Muscle of back (tissue), 11 donors: ENCODE data around the gene TYR. TPM values are rescaled to one million over a fixed set of nuclear protein-coding genes. Genes with fewer than 3 reads are reported as not detected.
"Not testable (repeated sequence)": the region's sequence is repeated elsewhere in the genome, so short reads cannot be mapped to it uniquely, and the experiment has no call there.

Experiments
- DNase-seq, 3 donors: peaks; one replicate each; pipeline versions ENCODE4 v3.0.0 to v3.0.0-alpha.2; 2013
- polyA plus RNA-seq, 10 donors: library from polyadenylated mRNA; unstranded; fragments of 120-200 nt; gene quantifications; one replicate each; pipeline ENCODE4 v1.2.1, GENCODE V29; 2013; ENCODE audit not compliant: insufficient read length in 10 of 10

The TYR gene
- polyA plus RNA-seq, 10 donors = 1.1 to 3.2 TPM; not detected in 8

DNA sequence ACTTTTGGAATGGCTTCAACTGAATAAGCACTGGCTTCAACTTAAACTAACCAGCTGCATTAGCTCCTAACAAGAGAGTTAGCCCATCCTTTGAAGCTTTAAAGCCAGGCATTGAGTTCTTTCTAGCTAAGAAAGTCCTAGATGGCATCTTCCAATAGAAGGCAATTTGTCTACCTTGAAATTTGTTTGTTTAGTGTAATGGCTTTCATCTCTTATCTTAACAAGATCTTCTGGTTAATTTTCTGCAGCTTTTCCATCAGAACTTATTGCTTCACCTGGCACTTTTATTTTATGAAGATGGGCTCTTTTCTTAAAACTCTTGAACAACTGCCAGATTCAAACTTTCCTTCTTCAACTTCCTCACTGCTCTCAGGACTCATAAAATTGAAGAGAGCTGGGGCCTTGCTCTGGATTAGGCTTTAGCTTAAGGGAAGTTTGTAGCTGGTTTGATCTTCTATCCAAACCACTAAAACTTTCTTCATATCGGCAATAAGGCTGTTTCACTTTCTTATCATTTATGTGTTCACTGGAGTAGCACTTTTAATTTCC lies 94.9 kb downstream of the TYR start:
- not testable (repeated sequence) for DNase-seq

DNA sequence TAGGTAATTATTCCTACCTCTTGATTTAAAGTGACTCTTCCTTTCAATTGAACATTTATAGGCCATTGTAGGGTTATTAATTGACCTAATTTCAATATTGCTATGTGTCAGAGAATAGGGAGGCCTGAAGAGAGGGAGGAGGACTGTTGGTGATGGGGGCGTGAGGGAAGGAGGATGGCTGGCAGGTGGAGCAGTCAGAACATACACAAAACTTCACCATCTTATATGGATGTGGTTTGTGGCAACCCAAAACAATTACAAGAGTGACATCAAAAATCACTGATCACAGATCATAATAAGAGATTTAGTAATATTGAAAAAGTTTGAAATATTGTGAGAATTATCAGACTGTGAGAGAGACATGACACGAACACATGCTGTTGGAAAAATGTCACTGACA lies 95.5 kb downstream of the TYR start:
- DNase-seq = not testable (repeated sequence)

DNA sequence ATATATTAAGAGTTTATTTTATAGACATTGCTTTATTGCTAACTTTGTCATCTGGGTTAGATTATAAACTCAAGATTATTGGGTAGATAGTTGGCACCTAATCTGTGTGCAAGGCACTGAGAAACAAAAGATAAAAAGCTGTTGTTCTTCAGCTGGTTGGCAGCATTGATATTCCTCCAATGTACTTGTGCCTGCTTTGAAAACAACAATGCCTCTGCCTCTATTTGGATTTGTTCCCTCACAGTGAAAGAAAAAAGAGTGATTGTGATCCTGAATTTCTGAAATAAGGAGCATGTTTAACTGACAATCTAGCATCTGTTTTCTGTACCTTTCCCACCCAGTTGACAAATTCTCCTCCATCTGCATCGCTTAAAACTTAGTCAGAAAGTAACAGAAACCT lies 98.3 kb downstream of the TYR start:
- no peak for DNase-seq

DNA sequence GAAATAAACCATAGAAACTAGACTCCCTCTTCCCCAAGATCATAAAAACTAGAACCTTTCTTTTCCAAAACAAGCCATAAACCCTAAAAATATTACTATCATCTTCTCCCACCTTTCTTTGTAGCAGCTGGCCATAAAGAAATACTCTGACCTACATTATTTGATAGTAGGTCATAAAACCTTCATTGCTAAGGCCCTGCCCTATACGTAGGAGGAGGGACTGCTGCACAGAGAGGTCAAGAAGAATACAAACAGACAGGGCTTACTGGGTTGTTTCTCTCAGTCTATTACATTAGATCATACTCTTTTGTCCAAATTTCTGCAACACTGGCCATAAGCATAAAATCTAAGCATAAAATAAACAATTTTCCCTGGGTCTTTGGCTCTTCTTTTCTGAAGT lies 101.5 kb downstream of the TYR start:
- no peak for DNase-seq

DNA sequence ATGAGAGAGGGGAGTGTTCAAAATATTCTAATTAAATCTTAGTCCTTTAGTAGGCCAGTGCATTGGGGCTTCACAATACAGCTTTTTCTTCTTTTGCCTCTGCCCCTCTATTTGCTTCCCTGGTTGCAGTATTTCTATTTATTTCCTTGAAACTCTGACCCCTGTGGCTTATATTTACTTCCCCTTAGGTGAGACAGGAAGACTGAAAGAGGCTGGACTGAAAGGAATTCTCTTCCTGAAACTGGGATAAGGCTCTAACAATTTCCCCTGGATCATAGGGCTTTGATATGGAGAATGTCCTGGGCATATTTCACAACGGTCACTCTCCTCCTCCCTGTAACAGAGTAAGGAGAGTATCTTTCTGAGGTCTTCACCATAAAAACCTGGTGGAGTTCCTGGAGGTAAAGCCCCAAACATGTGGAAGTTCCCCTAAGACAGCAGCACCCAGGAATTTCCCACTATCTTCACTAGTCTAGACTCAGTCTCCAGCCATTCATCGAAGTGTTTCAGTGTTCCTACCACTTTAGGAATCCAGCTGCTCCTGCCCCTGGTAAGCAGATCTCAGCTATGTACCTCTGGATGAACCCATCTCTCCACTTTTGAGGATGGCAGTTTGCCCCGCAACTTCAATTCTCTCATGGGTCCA lies 103.5 kb downstream of the TYR start:
- DNase-seq = not testable (repeated sequence)

DNA sequence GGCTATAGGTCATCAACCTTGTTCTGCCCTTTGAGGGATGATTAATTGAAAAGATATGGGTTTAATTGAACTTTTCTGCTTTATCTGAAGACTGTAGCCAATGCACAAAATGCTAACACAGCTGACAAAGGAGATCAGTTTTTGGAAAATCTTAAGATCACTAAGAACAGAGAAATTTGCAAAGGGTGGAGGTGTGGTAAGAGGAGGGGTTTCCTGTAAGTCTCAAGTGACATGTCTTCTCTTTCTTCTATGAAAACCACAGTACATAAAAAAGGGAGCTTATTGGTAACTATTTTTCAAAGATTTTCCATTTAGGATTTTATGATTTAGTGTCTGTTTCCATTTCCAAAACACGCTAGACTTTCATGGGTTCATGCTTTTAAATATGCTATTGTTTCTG lies 108.9 kb downstream of the TYR start:
- not testable (repeated sequence) for DNase-seq

DNA sequence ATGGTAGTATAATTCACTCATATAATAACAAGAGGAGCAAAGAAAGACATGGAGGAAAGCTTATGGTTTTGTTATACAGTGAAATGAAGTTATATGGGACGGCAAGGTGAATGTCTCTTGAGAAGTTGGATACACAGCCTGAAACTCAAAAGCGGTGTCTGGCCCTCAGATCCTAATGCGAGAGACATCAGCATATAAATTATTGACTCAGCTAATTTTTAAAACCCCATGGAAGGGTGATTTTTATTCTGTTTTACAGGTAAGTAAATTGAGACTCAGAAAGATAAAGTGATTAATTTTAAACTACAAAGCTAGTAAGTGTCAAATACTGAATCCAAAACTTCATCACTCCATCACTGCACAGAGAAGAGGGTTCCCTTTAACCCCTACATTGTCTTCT lies 110.3 kb downstream of the TYR start:
- DNase-seq = not testable (repeated sequence)

DNA sequence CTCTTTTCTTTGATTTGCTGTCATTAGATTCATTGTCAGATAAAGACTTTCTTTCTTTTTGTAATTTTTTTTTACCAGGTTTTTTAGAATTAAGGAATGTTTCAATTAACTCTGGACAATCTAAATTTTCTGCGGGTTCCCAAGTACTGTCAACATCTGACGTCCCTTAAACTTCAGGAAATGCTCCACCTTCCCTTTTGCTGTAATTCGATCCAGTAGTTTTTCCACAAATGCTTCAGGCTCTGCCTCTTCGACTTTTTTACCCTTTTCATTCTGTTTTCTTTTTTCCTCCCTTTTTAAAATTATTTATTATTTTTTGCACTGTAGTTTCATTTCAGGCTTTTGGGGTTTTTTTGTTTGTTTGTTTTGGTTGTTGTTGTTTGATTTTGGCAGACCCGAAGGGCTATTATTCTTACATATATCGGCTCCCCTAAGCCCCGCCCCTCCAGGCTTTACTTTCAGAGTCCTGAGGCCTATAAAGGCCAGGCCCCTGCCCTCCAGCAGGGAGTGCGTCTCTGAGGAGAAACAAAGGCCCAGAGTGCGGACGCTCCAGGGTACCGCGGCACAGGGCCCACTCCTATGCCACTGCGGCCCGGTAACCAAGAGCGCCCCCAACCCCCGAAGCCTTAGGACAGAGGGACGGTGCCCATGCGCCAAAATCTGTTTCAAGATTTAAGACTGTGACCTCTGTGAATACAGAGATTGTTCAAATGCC lies 116.4 kb downstream of the TYR start:
- DNase-seq = peak; percentile 6 to 44 (median 11)

DNA sequence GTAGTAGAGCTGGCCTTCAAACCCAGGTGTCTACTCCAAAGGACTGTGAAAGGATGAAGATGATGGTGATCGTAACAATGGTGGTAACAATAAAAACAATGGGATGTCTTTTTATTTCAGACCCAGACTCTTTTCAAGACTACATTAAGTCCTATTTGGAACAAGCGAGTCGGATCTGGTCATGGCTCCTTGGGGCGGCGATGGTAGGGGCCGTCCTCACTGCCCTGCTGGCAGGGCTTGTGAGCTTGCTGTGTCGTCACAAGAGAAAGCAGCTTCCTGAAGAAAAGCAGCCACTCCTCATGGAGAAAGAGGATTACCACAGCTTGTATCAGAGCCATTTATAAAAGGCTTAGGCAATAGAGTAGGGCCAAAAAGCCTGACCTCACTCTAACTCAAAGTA lies 117.3 kb downstream of the TYR start:
- DNase-seq = not testable (repeated sequence)

DNA sequence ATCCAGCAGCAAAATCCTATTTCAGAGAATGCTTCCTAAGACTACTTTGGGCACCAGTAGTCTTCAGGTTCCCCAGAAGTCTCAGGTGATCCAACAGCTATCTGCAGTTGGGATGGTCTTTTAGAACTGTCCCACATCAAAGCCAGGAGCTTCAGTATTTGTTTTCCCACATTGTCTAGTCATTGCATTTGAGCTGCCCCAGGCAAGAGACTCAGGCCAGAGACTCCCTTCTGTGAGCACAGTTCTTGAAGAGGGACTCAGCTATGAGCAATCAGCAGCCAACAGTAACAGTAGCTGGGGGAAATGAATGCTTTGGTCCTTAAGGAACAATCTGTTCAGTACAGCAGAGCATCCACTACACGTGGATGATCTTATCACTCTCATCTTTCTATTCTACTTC lies 125.4 kb downstream of the TYR start:
- DNase-seq = not testable (repeated sequence)

DNA sequence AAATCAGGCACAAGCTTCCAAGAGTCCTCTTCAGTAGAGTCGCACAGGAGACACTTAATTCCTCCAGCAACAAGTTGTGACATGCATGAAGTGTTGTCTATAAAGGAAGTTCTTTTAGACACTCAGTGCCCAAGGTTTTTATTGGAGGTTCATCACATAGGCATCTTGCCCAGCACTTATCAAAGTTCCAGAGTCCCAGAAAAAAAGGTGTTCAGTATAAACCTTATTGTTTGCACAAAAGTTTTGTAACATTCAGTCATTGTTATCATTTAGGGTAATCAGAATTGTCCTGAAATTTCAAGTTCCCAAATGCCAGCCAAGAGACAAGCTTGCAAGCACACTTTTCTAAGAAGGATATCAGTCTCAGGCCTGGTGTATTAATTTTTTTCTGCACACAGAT lies 130.6 kb downstream of the TYR start:
- not testable (repeated sequence) for DNase-seq

DNA sequence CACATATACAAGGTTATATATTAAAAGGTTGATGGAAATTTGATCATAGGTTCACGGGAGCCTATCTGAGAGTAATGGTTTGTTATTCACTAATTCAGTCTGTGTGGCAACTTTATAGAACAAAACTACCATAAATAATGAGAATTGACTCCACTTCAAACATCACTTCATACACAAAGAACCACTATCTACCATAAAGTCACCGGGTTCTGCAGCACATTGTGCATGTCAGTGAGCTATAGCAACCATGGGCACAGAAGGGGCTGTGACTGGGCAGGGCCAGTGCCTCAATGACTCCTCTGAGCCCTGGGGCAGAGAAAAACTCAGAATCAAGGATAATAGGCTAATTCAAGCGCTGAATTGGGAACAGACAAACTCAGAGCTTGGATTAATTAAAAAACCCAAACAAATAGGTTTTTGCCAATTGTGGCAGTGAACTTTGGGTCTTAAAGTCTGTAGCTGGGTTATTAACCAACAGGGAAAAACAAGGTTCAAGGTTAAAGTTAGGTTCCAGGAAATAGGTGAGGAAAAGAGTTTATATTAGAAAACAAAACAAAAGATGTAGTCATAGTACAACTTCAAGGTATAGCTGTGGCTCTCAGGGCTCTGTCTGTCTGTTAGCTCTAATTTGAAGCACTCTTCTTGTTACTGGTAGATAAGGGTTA lies 131.8 kb downstream of the TYR start:
- not testable (repeated sequence) for DNase-seq

DNA sequence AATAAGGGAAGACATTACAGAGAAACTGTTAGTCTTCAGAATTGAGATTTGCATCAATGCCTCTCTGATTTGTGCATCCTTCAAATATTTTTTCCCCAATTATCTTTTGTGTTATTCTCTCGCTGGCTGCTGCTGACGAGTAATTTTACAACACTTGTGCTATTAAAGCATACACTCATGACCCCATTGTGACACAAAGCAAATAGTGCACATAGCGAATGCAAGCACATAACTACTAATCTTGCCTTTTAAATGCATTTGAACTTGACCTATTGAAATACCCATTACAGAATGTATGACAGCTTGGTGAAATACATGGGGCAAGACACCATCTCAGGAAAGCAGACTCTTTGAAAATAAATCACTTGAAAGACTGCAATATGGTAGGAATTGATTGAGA lies 132.9 kb downstream of the TYR start:
- DNase-seq = not testable (repeated sequence)

DNA sequence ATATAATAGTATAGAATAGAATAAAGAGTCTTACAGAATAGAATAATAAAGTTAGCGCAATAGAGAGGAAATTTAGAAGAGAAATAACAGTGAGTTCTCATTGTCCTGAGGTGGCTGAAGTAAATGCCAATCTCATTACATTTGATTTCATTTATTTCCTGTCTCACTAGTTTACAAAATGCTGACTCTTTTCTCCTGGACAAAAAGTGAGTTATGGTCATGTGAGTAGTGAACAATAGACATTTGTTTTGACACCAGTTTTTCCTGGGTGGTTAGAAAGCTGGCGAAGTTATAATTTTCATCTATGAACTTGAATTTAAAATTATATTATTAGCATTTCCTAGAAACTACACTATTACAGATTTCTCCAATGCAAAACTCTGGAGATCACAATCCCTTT lies 143.7 kb downstream of the TYR start:
- no peak for DNase-seq

DNA sequence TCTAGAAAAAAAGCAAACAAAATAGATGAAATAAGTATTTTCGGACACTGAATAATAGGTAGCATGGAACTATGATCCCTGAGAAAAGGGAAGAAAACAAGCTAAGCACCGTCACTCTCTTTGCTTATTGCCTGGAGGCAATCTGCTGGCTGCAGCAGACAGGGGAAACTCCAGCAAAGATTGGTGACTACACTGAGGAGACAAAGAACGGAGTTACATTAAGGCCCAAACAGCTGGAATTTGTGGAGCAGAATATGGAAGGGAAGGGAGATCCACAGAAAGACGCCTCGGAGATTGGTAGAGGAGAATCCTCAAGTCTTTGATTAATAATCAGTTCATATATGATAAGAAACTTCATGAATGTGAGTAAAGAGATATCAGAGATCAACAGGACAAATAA lies 150.2 kb downstream of the TYR start:
- no peak for DNase-seq

DNA sequence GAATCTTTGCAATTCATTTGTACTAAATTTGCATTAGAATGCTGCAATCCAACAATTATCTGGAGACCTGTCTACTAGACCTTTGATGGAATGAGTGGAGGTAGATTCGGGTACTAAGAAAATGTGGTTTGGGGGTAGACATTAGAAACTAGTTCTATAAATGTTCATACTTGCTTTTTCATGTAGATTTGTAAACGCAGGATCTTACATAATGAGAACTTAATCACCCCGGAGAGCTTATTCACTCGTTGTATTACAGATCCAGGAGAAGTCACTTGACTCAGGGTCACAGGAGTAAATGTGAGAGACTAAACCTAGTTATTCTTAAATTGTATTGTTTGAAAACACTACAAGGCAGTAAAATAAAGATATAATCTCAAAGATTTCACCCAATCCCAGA lies 154.3 kb downstream of the TYR start:
- DNase-seq = not testable (repeated sequence)

DNA sequence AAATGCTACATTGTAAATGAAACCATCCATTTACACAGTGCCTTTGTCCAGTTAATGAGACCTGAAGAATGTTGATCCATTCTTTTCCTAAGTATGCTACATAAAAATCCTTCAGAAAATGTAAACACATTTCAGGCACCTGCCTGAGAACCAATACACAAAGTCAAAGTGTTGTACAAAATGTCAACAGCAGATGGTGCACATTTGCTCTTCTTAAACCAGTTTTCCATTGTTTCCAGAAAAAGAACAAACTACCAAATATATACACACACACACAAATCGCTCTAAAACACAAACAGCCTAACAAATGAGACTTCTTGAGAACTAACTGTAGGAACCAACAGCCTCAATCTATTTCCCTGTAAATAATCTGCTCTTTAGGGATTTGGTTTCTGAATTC lies 156.0 kb downstream of the TYR start:
- peak in 1 of 3 donors; percentile 23 for DNase-seq

DNA sequence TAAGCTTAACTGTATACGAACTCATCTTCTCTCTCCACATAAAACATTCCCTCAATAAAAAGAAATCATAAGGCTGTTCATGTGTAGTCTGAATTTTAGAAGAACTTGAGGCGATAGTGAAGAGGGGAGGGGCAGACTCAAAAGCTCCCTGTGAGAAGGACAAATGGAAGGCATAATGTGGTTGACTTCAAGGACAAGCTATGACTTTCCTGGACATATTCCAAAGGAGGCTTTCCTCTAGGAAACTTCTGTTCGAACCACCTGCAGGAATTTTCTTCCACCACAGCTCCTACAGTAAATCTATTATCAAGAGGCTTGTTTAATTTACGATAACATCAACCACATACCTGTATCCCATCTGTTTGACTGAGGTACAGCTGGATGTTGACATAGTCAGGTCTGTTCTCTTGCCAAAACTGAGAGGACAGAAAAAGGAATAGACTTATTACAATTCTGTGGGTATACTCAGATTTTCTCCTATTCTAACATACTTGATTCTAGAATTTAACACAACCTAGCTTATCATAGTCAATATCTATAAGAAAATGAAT lies 159.5 kb downstream of the TYR start:
- not testable (repeated sequence) for DNase-seq

DNA sequence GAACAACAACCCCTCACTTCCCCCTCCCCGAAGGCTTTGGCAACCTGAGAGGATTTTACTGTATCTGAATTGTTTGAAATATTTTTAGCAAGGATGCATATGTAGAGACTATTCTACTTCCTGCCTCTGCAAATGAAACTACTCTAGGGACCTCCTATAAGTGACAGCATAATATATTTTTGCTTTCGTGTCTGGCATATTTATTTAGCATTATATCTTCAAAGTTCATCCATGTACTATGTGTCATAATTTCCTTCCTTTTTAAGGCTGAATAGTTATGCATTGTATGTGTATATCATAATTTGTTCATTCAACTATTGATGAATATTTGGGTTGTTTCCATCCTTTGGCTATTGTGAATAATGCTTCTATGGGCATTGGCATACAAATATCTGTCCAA lies 160.4 kb downstream of the TYR start:
- not testable (repeated sequence) for DNase-seq

DNA sequence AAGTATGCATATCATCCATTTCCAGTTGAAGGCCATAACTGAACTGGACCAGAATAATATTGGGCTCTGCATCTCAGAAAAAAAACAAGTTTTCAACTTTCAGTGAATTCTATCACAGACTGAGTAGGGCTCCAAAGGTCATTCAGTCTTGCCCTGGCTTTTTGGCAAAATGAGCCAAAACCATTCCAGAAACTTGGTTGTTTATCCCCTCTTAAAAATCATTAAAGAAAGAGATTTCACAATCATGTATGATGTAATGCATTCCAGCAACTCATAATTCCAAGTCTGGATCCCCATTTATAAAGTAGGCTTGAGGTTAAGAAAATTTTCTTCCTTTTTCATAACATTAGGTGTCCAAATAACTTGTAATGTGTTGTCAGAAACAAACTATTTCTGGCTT lies 162.8 kb downstream of the TYR start:
- DNase-seq = not testable (repeated sequence)

DNA sequence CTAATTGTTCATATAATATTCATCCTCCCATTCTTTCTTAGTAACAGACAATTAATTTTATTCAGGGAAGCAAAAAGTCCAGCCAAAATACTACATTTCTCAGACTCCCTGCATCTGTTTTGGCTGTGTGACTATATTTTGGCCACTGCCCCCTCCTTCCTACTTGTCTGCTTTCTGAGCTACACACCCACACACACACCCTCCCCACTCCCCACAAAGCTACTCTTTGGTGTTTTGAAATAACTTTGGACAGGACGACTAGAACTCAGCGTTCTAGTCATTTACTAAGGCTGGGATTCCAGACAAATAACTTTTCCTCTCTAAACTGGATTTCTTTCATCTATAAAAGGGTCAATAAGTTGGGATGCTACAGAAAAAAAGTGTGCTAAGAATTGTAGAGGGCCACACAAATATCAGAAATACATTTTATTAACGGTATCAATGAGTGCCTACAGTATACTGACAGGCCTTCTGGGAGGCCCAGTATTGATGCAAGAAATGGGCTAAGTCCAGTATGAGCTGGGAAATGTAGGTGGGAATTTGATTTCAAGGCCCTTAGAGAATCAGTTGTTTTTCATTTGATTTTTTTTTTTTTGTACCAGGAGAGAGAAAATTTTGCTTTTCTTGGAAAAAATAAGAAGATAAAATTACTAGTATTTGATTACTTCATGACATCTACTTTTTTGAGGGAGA lies 165.4 kb downstream of the TYR start:
- DNase-seq = not testable (repeated sequence)
